HG03025 (cell line): Measurements from ENCODE around the gene H2AZ1.
"Not testable (repeated sequence)": the region's sequence is repeated elsewhere in the genome, so short reads cannot be mapped to it uniquely, and the experiment has no call there.

Source experiments
- ATAC-seq: cut with Tn5 transposase; IDR thresholded peaks from one replicate; pipeline ENCODE4 v1.9.1; 2021; ENCODE audit warnings: mild to moderate bottlenecking, moderate library complexity; ENCODE audit not compliant: unreplicated experiment, low FRiP score

The H2AZ1 gene

GRCh38 chr4:99949999-99950912 lies at the start of gene H2AZ1:
Gene H2AZ1 (minus strand): TSS chr4:99950275. CDS start chr4:99950170, 105 bp downstream.
- peak; percentile 65 for ATAC-seq

- no peak for ATAC-seq
These were observed 48.2 kb upstream of the H2AZ1 start for GRCh38 chr4:99998062-99998867.

- ATAC-seq, result no peak
These were observed 41.7 kb upstream of the H2AZ1 start for GRCh38 chr4:99991741-99992140.

GRCh38 chr4:99987681-99988080 lies 37.6 kb upstream of the H2AZ1 start:
- no peak for ATAC-seq

- ATAC-seq, result peak; percentile 48
These were observed 36.7 kb upstream of the H2AZ1 start for GRCh38 chr4:99986792-99987191.

GRCh38 chr4:99983289-99983943 lies 33.3 kb upstream of the H2AZ1 start:
- ATAC-seq, result peak; percentile 47

- no peak for ATAC-seq
These were observed 29.8 kb upstream of the H2AZ1 start for GRCh38 chr4:99979872-99980271.

- no peak for ATAC-seq
These were observed 21.5 kb upstream of the H2AZ1 start for GRCh38 chr4:99971453-99972111.

- ATAC-seq, result no peak
These were observed 18.3 kb upstream of the H2AZ1 start for GRCh38 chr4:99968330-99968729.

GRCh38 chr4:99966692-99967091 lies 16.6 kb upstream of the H2AZ1 start:
- ATAC-seq, result no peak

GRCh38 chr4:99965674-99966350 lies 15.7 kb upstream of the H2AZ1 start:
- no peak for ATAC-seq

GRCh38 chr4:99965173-99965572 lies 15.1 kb upstream of the H2AZ1 start:
- ATAC-seq, result no peak

- ATAC-seq, result no peak
These were observed 11.6 kb upstream of the H2AZ1 start for GRCh38 chr4:99961711-99962110.

GRCh38 chr4:99960648-99961047 lies 10.6 kb upstream of the H2AZ1 start:
- ATAC-seq, result no peak

- not testable (repeated sequence) for ATAC-seq
These were observed 8.1 kb upstream of the H2AZ1 start for GRCh38 chr4:99958207-99958606.

GRCh38 chr4:99950913-99951254 lies 809 bp upstream of the H2AZ1 start:
- no peak for ATAC-seq

GRCh38 chr4:99949034-99949998 lies 759 bp downstream of the H2AZ1 start:
- peak; percentile 24 for ATAC-seq

GRCh38 chr4:99947608-99948007 lies 2.5 kb downstream of the H2AZ1 start:
- ATAC-seq, result no peak

- ATAC-seq, result no peak
These were observed 2.9 kb downstream of the H2AZ1 start for GRCh38 chr4:99947190-99947578.
